SK-N-SH (cell line): Measurements from ENCODE around the gene C3. TPM values are rescaled to one million over a fixed set of nuclear protein-coding genes. Genes with fewer than 3 reads are reported as not detected.
A peak's percentile ranks its signal among the peaks of the same experiment; 100 is the strongest.

ENCODE experiments used
- CTCF ChIA-PET: fragments of 300-600, 350-600 bp; formaldehyde crosslinking; extraction: SDS; loops from one replicate; lab custom pipeline; 2021; lab: Yijun Ruan, JAX
- POLR2A ChIA-PET: fragments of 350-600 bp; sonication (Branson Sonifier 250); formaldehyde crosslinking; extraction: SDS; loops from one replicate; lab custom pipeline; 2020; ENCODE audit warnings: antibody characterized with exemption, inconsistent platforms; lab: Yijun Ruan, JAX
- DNase-seq: peaks from one replicate; pipeline ENCODE4 v3.0.0; 2012
- H2AFZ ChIP-seq: fragments of 200-600 bp; sonication (generic); 2 replicates; pipeline ENCODE4 v1.8.1; 2016; ENCODE audit warnings: antibody characterized with exemption, mild to moderate bottlenecking, low read depth
- H3F3A ChIP-seq: fragments of 200-600 bp; sonication (generic); replicated peaks from 2 replicates; pipeline ENCODE3; 2016; ENCODE audit warnings: antibody characterized with exemption, mild to moderate bottlenecking; ENCODE audit not compliant: insufficient read depth
- H3K27ac ChIP-seq, 2 experiments: fragments of 200-500 bp in 1 of 2; fragments of 200-600 bp in 1 of 2; sonication (Bioruptor generic) in 1 of 2; sonication (generic), shearing (Covaris generic) in 1 of 2; 2 replicates each; pipeline versions ENCODE4 v1.5.1 to v1.6.1; 2014 to 2016; ENCODE audit warnings: low read depth in 2 of 2, inconsistent platforms in 1 of 2, low read length in 1 of 2, mild to moderate bottlenecking in 1 of 2, mixed read lengths in 1 of 2
- H3K27me3 ChIP-seq: fragments of 200-600 bp; sonication (generic), shearing (Covaris generic); 2 replicates; pipeline ENCODE4 v1.6.1; 2016; ENCODE audit warnings: mixed run types; ENCODE audit not compliant: insufficient read depth
- H3K36me3 ChIP-seq, 2 experiments: fragments of 200-500 bp in 1 of 2; fragments of 200-600 bp in 1 of 2; sonication (Bioruptor generic) in 1 of 2; sonication (generic) in 1 of 2; replicated peaks in 1 of 2; 2 replicates each; pipeline versions ENCODE3 to v1.5.1; 2014 to 2016; ENCODE audit warnings: low read length in 1 of 2, mild to moderate bottlenecking in 1 of 2; ENCODE audit not compliant: insufficient read depth in 2 of 2, control insufficient read depth in 1 of 2
- H3K4me1 ChIP-seq, 2 experiments: fragments of 200-500 bp in 1 of 2; fragments of 200-600 bp in 1 of 2; sonication (Bioruptor generic) in 1 of 2; sonication (generic), shearing (Covaris generic) in 1 of 2; 2 replicates each; pipeline versions ENCODE4 v1.5.1 to v1.6.1; 2014 to 2016; ENCODE audit warnings: low read depth in 1 of 2, low read length in 1 of 2, mixed run types in 1 of 2; ENCODE audit not compliant: insufficient read depth in 2 of 2, control insufficient read depth in 1 of 2
- H3K4me2 ChIP-seq: fragments of 200-600 bp; sonication (generic), shearing (Covaris generic); 2 replicates; pipeline ENCODE4 v1.6.1; 2017; ENCODE audit warnings: mixed run types
- H3K4me3 ChIP-seq, 2 experiments: fragments of 200-500 bp in 1 of 2; fragments of 200-600 bp in 1 of 2; sonication (Bioruptor generic) in 1 of 2; sonication (generic), shearing (Covaris generic) in 1 of 2; 2 replicates each; pipeline versions ENCODE4 v1.5.1 to v1.8.1; 2014 to 2016; ENCODE audit warnings: low read depth in 2 of 2, inconsistent platforms in 1 of 2, low read length in 1 of 2, mild to moderate bottlenecking in 1 of 2, mixed read lengths in 1 of 2, moderate library complexity in 1 of 2
- H3K79me2 ChIP-seq: fragments of 200-600 bp; sonication (generic); 2 replicates; pipeline ENCODE4 v1.8.1; 2017; ENCODE audit warnings: mild to moderate bottlenecking; ENCODE audit not compliant: insufficient read depth
- H3K9ac ChIP-seq: fragments of 200-600 bp; sonication (generic); 2 replicates; pipeline ENCODE4 v1.6.1; 2017; ENCODE audit warnings: mixed run types
- H3K9me2 ChIP-seq: fragments of 200-600 bp; sonication (generic); 2 replicates; pipeline ENCODE4 v1.6.1; 2017; ENCODE audit warnings: mixed run types
- H3K9me3 ChIP-seq: fragments of 200-600 bp; sonication (generic); 2 replicates; pipeline ENCODE4 v1.6.1; 2017; ENCODE audit warnings: mixed run types, mild to moderate bottlenecking, moderate library complexity
- H4K20me1 ChIP-seq: fragments of 200-600 bp; sonication (generic); 2 replicates; pipeline ENCODE4 v1.6.1; 2017; ENCODE audit warnings: mild to moderate bottlenecking, mixed run types; ENCODE audit not compliant: insufficient read depth
- EP300 ChIP-seq, 2 experiments: IDR thresholded peaks; 2 replicates each; pipeline versions ENCODE4 v1.4.0 to v1.6.1; 2012; ENCODE audit warnings: borderline replicate concordance in 1 of 2, low read depth in 1 of 2, low read length in 1 of 2
- FOXJ3 ChIP-seq: sonication (generic); formaldehyde crosslinking; IDR thresholded peaks from 2 replicates; pipeline ENCODE4 v1.5.1; 2020; ENCODE audit warnings: mild to moderate bottlenecking, missing genetic modification reagents
- FOXM1 ChIP-seq: IDR thresholded peaks from 2 replicates; pipeline ENCODE4 v1.4.0; 2012; ENCODE audit warnings: low read depth, mild to moderate bottlenecking
- IRF3 ChIP-seq: fragments of 150-350 bp; IDR thresholded peaks from 2 replicates; pipeline ENCODE4 v1.6.1; 2016; ENCODE audit warnings: mild to moderate bottlenecking, low read depth, low read length
- JUND ChIP-seq: IDR thresholded peaks from 2 replicates; pipeline ENCODE4 v1.4.0; 2012
- NRF1 ChIP-seq: IDR thresholded peaks from 2 replicates; pipeline ENCODE4 v1.6.1; 2012; ENCODE audit warnings: low read depth, mild to moderate bottlenecking, low read length
- PBX3 ChIP-seq: IDR thresholded peaks from 2 replicates; pipeline ENCODE4; 2012
- POLR2AphosphoS5 ChIP-seq: IDR thresholded peaks from 2 replicates; pipeline ENCODE4 v1.6.1; 2012; ENCODE audit warnings: low read depth, low read length
- RAD21 ChIP-seq: IDR thresholded peaks from 2 replicates; pipeline ENCODE4 v1.6.1; 2012; ENCODE audit warnings: mild to moderate bottlenecking, low read length
- RXRA ChIP-seq: IDR thresholded peaks from 2 replicates; pipeline ENCODE4 v1.4.0; 2012; ENCODE audit warnings: low read depth, mild to moderate bottlenecking, borderline replicate concordance
- SIN3A ChIP-seq: IDR thresholded peaks from 2 replicates; pipeline ENCODE4 v1.6.1; 2012; ENCODE audit warnings: low read depth, mild to moderate bottlenecking, low read length, moderate library complexity, borderline replicate concordance
- TEAD4 ChIP-seq: IDR thresholded peaks from 2 replicates; pipeline ENCODE4 v1.4.0; 2012; ENCODE audit warnings: mild to moderate bottlenecking, borderline replicate concordance; ENCODE audit not compliant: insufficient read depth
- USF2 ChIP-seq: fragments of 150-350 bp; IDR thresholded peaks from 2 replicates; pipeline ENCODE4 v1.6.1; 2017; ENCODE audit warnings: antibody characterized with exemption, low read length, low read depth, borderline replicate concordance
- YY1 ChIP-seq: IDR thresholded peaks from 2 replicates; pipeline ENCODE4 v1.4.0; 2012; ENCODE audit warnings: low read depth, mild to moderate bottlenecking
- WGBS: methylation state at CpG from one replicate; pipeline ENCODE4 v1.1.6; 2017; ENCODE audit warnings: low lambda C conversion rate; 5-methylcytosine and 5-hydroxymethylcytosine counted together
- polyA plus RNA-seq, 3 experiments: library from polyadenylated mRNA; depleted of rRNA; stranded (reverse); fragments of >200 nt; gene quantifications; 2 replicates each; pipeline ENCODE4 v1.2.3, GENCODE V29; 2012
- TF ChIP-seq, protein P1 (sequence below): IDR thresholded peaks from 2 replicates; pipeline ENCODE4 v1.4.0; 2012; ENCODE audit warnings: low read depth
- TF ChIP-seq, protein P2 (sequence below): IDR thresholded peaks from 2 replicates; pipeline ENCODE4 v1.6.1; 2012; ENCODE audit warnings: mild to moderate bottlenecking, low read depth, low read length, moderate library complexity

Gene C3
- polyA plus RNA-seq, 1 of the 3 experiments (the other 2 are of a cell fraction) = 0.67 TPM

DNA sequence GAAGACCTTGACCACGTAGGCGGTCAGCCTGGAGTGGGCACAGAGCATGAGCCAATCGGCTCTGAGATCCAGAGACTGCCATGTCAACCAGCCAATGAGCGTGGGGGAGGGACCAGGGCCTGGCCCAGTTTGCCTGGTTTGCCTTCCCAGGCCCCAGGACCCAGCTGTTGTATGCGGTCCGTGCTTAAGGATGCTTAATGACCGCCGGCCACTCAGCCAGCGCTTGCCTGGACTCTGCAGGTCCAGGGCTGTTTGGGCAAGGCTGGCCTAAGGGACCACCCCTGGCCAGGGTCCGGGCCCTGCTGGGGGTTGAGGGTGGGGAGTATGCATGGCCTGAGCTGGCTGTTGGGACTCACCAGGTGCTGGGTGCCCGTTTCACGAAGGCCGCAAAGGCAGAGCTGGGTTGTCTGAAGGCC lies 27.4 kb downstream of the C3 start:
- no peak for DNase-seq
- H3K9me2 ChIP-seq = no peaks in the 10 kb centered on the region
- WGBS = 60% methylated on average over 6 of the region's 13 CpGs
- H3K4me3 ChIP-seq = no peak overlapping the region
- no peaks in the 10 kb centered on the region for H3K79me2 ChIP-seq
- CTCF ChIA-PET = no interaction called here
- no peak overlapping the region for H2AFZ ChIP-seq
- no peaks in the 10 kb centered on the region for H3K4me1 ChIP-seq
- H3K27me3 ChIP-seq = peaks cover 10% of the 10 kb centered on the region; the same call in 1 of the 2 replicates
- H3K4me2 ChIP-seq = no peak overlapping the region
- POLR2A ChIA-PET = no interaction called here
- no peak overlapping the region for H3K27ac ChIP-seq
- no peaks in the 10 kb centered on the region for H3F3A ChIP-seq
- no peaks in the 10 kb centered on the region for H4K20me1 ChIP-seq
- TF ChIP-seq PBX3 (peak; percentile 79), FOXJ3 (CRISPR knock-in tag) (no peak)
- H3K36me3 ChIP-seq = no peaks in the 10 kb centered on the region
- no peak overlapping the region for H3K9ac ChIP-seq
- no peaks in the 10 kb centered on the region for H3K9me3 ChIP-seq

- Histone ChIP-seq H3K4me2 (no peak overlapping the region), H3K9me3 (no peaks in the 10 kb centered on the region), H2AFZ (no peak overlapping the region), H3K79me2 (no peaks in the 10 kb centered on the region), H3F3A (no peaks in the 10 kb centered on the region), H3K9me2 (no peaks in the 10 kb centered on the region), H4K20me1 (no peaks in the 10 kb centered on the region), H3K4me1 (no peaks in the 10 kb centered on the region), H3K27ac (no peak overlapping the region), H3K4me3 (no peak overlapping the region), H3K36me3 (no peaks in the 10 kb centered on the region), H3K9ac (no peak overlapping the region), H3K27me3 (peaks cover 10% of the 10 kb centered on the region; the same call in 1 of the 2 replicates)
- no peak for TF ChIP-seq NRF1
- no peak for TF ChIP-seq RXRA
- TF ChIP-seq POLR2AphosphoS5 = no peak
- no peak for TF ChIP-seq YY1
- WGBS = 30% methylated on average over 10 of the region's 10 CpGs
- POLR2A ChIA-PET = no interaction called here
- CTCF ChIA-PET = no interaction called here
- DNase-seq = no peak
These were observed 28.4 kb downstream of the C3 start for GRCh38 chr19:6692027-6692426.

- Histone ChIP-seq H3K9me3 (no peaks in the 10 kb centered on the region), H3K79me2 (no peaks in the 10 kb centered on the region), H3K27me3 (peaks cover 10% of the 10 kb centered on the region; the same call in 1 of the 2 replicates), H4K20me1 (no peaks in the 10 kb centered on the region), H3K4me2 (no peak overlapping the region), H3K9me2 (no peaks in the 10 kb centered on the region), H3K4me1 (no peaks in the 10 kb centered on the region), H2AFZ (no peak overlapping the region), H3K27ac (no peak overlapping the region), H3K36me3 (no peaks in the 10 kb centered on the region), H3K9ac (no peak overlapping the region), H3F3A (no peaks in the 10 kb centered on the region), H3K4me3 (no peak overlapping the region)
- DNase-seq = no peak
- ChIA-PET POLR2A (interaction anchor here (0.7 kb wide), 1 partner anchor 211 kb away, joined by 3 read pairs; no protein-coding TSS in a partner anchor), CTCF (no interaction called here)
- 47% methylated on average over 8 of the region's 8 CpGs for WGBS
- TF ChIP-seq USF2 (no peak), JUND (no peak), TEAD4 (no peak), SIN3A (no peak), POLR2AphosphoS5 (no peak), IRF3 (no peak), RAD21 (no peak), FOXM1 (no peak), EP300 (IDR thresholded peaks at IDR 0.05; ENCODE audit: borderline replicate concordance in 1 of 2, low read depth in 1 of 2, low read length in 1 of 2) (no peak)
- TF ChIP-seq, protein P1, sequence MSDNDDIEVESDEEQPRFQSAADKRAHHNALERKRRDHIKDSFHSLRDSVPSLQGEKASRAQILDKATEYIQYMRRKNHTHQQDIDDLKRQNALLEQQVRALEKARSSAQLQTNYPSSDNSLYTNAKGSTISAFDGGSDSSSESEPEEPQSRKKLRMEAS = no peak
- TF ChIP-seq, protein P2, sequence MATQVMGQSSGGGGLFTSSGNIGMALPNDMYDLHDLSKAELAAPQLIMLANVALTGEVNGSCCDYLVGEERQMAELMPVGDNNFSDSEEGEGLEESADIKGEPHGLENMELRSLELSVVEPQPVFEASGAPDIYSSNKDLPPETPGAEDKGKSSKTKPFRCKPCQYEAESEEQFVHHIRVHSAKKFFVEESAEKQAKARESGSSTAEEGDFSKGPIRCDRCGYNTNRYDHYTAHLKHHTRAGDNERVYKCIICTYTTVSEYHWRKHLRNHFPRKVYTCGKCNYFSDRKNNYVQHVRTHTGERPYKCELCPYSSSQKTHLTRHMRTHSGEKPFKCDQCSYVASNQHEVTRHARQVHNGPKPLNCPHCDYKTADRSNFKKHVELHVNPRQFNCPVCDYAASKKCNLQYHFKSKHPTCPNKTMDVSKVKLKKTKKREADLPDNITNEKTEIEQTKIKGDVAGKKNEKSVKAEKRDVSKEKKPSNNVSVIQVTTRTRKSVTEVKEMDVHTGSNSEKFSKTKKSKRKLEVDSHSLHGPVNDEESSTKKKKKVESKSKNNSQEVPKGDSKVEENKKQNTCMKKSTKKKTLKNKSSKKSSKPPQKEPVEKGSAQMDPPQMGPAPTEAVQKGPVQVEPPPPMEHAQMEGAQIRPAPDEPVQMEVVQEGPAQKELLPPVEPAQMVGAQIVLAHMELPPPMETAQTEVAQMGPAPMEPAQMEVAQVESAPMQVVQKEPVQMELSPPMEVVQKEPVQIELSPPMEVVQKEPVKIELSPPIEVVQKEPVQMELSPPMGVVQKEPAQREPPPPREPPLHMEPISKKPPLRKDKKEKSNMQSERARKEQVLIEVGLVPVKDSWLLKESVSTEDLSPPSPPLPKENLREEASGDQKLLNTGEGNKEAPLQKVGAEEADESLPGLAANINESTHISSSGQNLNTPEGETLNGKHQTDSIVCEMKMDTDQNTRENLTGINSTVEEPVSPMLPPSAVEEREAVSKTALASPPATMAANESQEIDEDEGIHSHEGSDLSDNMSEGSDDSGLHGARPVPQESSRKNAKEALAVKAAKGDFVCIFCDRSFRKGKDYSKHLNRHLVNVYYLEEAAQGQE = no peak
These were observed 29.1 kb downstream of the C3 start for GRCh38 chr19:6691342-6691741.
